IPS-18a (cell line): ENCODE measurements around the gene CCDC32.
A peak's percentile ranks its signal among the peaks of the same experiment; 100 is the strongest.

ENCODE experiments used
- H3K27ac ChIP-seq: one replicate; pipeline ENCODE4 v1.5.1; 2013; ENCODE audit warnings: low read length
- H3K27me3 ChIP-seq: one replicate; pipeline ENCODE4 v1.6.1; 2013; ENCODE audit warnings: mild to moderate bottlenecking, low read length; ENCODE audit not compliant: control insufficient read depth, insufficient read depth
- H3K36me3 ChIP-seq: one replicate; pipeline ENCODE4 v1.6.1; 2013; ENCODE audit warnings: low read depth, low read length; ENCODE audit not compliant: control insufficient read depth
- H3K4me1 ChIP-seq: one replicate; pipeline ENCODE4 v1.6.1; 2013; ENCODE audit warnings: low read depth, low read length; ENCODE audit not compliant: control insufficient read depth
- H3K4me3 ChIP-seq: one replicate; pipeline ENCODE4 v1.5.1; 2013; ENCODE audit warnings: low read length
- H3K9ac ChIP-seq: one replicate; pipeline ENCODE4 v1.6.1; 2013; ENCODE audit warnings: mild to moderate bottlenecking, low read length, moderate library complexity
- H3K9me3 ChIP-seq: one replicate; pipeline ENCODE4 v1.6.1; 2013; ENCODE audit warnings: low read depth, low read length; ENCODE audit not compliant: control insufficient read depth

CCDC32 gene

DNA sequence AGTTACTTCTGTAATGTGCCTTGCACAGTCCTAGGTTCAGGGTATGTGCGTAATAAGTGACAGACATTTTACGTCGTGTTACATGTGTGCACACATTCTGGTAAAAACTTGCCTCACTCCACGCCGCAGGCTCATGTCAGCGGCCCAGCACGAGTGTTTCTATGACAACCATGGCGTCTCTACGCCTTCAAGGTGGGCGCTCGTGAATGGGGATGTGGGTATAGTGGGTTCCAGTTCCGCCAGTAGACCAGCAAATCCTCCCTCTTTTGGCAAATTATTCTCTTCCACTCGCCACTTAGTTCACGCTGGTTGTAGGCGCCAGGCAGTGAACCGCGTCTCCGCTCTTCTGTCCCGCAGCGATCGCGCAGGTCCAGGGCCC lies 53.8 kb downstream of the CCDC32 start:
- no peak overlapping the region for H3K27ac ChIP-seq
- peak overlapping the region; percentile 55 for H3K4me3 ChIP-seq
- H3K36me3 ChIP-seq: no peaks in the 10 kb centered on the region
- no peaks in the 10 kb centered on the region for H3K9me3 ChIP-seq
- peaks cover 60% of the 10 kb centered on the region for H3K27me3 ChIP-seq
- peak overlapping the region; percentile 39 for H3K9ac ChIP-seq
- H3K4me1 ChIP-seq: peaks cover 10% of the 10 kb centered on the region

DNA sequence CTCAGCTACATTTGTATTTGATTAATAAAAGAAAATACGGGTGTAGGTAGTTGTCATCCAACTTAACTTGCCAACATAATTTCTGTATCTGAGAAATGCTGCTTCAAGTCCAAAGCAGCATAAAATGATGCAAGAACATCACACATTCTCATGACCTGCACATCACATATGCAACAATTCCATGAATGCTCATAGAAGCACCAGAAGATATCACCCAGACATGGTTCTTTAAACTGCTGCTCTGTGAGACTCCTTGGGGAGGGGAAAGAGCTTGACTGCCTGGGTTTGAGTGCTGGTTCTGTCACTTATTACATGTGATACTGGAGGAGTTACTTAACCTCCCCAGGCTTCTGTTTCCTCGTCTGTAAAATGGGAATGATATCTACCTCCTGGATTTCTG lies 54.6 kb downstream of the CCDC32 start:
- peaks cover 10% of the 10 kb centered on the region for H3K4me1 ChIP-seq
- H3K36me3 ChIP-seq: no peaks in the 10 kb centered on the region
- peaks cover 61% of the 10 kb centered on the region for H3K27me3 ChIP-seq
- no peaks in the 10 kb centered on the region for H3K9me3 ChIP-seq
- no peak overlapping the region for H3K4me3 ChIP-seq
- no peak overlapping the region for H3K27ac ChIP-seq
- H3K9ac ChIP-seq: no peak overlapping the region

DNA sequence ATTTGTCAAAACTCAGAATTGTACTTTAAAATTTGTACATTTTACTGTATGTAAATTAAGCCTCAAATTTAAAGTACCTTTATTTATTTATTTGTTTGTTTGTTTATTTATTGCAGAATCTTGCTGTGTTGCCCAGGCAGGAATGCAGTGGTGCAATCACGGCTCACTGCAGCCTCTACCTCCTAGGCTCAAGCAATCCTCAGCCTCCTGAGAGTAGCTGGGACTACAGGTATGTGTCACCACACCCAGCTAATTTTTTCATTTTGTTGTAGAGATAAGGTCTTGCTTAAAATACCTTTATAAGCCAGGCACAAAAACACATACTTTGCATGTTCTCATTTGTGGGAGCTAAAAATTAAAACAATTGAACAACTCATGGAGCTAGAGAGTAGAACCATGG lies 56.6 kb downstream of the CCDC32 start:
- Histone ChIP-seq H3K27me3 (peaks cover 59% of the 10 kb centered on the region), H3K36me3 (no peaks in the 10 kb centered on the region), H3K27ac (no peak overlapping the region), H3K4me1 (peaks cover 10% of the 10 kb centered on the region), H3K4me3 (no peak overlapping the region), H3K9me3 (no peaks in the 10 kb centered on the region), H3K9ac (no peak overlapping the region)

DNA sequence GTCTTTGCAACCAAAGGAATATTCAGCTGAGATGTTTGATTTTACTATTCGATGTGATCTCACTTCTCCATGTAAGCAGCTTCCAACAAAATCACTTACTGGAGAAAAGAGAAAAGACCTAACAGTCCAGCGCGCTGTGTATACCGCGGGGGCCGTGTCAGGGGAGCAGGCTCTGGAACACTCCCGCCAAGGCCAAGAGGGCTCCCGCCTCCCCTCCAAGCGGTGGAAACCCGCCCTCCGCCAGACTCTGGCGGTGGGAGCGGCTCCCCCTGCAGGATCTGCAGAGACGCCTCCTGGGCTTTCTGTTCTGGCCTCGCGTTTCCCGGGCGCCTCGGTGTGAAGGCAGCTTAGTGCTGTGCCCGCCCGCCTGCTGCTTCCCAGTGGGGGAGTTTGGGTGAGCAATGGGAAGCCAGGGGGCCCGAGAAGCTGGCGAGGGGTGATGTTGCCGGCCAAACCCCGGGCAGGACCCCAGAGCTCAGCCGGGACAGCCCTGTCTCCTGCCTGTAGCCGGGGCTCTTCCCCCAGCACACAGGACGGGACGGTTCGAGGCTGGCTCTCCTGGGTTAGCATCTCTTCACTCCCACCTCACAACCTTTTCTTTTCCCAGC lies 57.8 kb downstream of the CCDC32 start:
- peaks cover 47% of the 10 kb centered on the region for H3K27me3 ChIP-seq
- no peaks in the 10 kb centered on the region for H3K9me3 ChIP-seq
- peaks cover 10% of the 10 kb centered on the region for H3K4me1 ChIP-seq
- peak overlapping the region; percentile 43 for H3K4me3 ChIP-seq
- no peak overlapping the region for H3K9ac ChIP-seq
- no peak overlapping the region for H3K27ac ChIP-seq
- H3K36me3 ChIP-seq: no peaks in the 10 kb centered on the region
